HG02884 (cell line): Measurements from ENCODE around the gene KLK4.

Experiments used
- ATAC-seq: cut with Tn5 transposase; IDR thresholded peaks from one replicate; pipeline ENCODE4 v1.9.1; 2021; ENCODE audit warnings: mild to moderate bottlenecking, moderate library complexity; ENCODE audit not compliant: unreplicated experiment

The KLK4 gene

DNA sequence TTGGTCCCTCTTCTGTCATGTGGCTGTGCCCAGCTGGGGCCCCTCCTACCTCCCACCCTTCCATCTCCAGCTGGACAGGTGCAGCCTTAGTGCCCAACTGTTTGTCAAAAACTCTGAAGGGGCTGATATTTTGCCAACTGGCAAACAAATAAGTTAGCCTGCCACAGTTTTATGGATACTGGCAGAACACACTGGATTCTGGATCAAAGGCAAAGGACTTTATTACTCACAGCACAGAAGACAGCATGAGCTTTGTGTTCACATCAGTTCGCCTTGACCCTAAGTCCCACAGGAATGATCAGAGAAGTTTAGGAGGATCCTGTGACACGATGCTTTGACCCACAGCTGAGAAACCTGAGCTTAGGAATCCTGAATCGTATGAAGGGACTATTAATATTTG lies 21.6 kb downstream of the KLK4 start:
- no peak for ATAC-seq

DNA sequence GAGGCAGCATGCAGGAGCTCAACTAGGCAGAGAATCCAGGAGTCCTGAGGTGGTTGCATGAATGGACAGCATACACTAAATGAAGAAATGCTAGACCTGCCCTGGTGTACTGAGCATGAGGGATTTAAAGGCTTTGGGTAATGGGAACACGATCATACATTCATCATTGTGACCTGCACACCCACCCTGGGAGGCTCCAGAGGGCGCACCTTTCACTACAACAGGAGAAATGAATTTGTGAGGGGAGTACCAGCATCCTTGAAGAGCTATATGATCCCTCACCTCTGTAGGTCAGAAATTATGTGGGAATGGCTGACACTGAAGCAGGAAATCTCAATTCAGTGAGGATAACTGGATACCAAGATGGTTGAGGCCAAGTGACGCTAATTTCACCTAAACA lies 29.0 kb downstream of the KLK4 start:
- no peak for ATAC-seq

DNA sequence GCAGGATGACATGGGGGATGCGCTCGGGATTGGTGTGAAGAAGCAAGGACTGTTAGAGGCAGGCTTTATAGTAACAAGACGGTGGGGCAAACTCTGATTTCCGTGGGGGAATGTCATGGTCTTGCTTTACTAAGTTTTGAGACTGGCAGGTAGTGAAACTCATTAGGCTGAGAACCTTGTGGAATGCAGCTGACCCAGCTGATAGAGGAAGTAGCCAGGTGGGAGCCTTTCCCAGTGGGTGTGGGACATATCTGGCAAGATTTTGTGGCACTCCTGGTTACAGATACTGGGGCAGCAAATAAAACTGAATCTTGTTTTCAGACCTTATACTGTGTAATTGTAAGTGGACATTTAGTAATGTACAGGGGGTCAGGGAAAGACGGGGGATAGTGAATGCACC lies 31.0 kb downstream of the KLK4 start:
- no peak for ATAC-seq

DNA sequence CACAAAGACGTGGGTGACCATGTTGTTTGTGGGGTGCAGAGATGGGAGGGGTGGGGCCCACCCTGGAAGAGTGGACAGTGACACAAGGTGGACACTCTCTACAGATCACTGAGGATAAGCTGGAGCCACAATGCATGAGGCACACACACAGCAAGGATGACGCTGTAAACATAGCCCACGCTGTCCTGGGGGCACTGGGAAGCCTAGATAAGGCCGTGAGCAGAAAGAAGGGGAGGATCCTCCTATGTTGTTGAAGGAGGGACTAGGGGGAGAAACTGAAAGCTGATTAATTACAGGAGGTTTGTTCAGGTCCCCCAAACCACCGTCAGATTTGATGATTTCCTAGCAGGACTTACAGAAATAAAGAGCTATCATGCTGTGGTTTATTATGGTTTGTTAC lies 32.3 kb downstream of the KLK4 start:
- ATAC-seq = no peak

DNA sequence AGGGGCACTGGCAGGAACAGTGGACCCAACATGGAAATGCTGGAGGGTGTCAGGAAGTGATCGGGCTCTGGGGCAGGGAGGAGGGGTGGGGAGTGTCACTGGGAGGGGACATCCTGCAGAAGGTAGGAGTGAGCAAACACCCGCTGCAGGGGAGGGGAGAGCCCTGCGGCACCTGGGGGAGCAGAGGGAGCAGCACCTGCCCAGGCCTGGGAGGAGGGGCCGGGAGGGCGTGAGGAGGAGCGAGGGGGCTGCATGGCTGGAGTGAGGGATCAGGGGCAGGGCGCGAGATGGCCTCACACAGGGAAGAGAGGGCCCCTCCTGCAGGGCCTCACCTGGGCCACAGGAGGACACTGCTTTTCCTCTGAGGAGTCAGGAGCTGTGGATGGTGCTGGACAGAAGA lies 33.9 kb downstream of the KLK4 start:
- no peak for ATAC-seq

DNA sequence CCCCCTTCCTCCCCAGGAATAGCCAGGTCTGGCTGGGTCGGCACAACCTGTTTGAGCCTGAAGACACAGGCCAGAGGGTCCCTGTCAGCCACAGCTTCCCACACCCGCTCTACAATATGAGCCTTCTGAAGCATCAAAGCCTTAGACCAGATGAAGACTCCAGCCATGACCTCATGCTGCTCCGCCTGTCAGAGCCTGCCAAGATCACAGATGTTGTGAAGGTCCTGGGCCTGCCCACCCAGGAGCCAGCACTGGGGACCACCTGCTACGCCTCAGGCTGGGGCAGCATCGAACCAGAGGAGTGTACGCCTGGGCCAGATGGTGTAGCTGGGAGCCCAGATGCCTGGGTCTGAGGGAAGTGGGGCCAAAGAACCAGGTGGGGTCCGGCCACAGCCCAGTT lies 34.7 kb downstream of the KLK4 start:
- no peak for ATAC-seq

GRCh38 chr19:50875795-50876422 lies 35.3 kb downstream of the KLK4 start:
- ATAC-seq = no peak

DNA sequence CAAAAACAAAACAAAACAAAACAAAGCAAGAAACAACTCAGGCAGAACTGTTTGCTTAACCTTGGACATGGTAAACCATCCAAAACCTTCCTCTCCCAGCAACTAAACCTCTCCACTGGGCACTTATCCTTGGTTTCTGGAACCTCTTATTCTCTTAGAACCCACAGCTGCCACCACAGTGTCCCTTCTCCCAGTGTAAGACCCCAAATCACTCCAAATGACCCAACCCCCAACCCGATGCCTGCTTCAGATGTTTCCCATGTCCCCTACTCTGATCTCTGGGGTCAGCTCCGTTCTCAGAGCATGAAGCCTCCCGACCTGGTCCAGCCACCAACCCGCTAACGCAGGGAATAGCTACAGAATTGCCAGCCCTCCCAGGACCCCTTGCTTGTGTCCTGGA lies 37.0 kb downstream of the KLK4 start:
- no peak for ATAC-seq

- no peak for ATAC-seq
These were observed 38.1 kb downstream of the KLK4 start, which contains the start of gene KLK2 for GRCh38 chr19:50873056-50873455. TSS of gene KLK2 (plus strand) at chr19:50873439. CDS start at chr19:50873474, 35 bp downstream.

DNA sequence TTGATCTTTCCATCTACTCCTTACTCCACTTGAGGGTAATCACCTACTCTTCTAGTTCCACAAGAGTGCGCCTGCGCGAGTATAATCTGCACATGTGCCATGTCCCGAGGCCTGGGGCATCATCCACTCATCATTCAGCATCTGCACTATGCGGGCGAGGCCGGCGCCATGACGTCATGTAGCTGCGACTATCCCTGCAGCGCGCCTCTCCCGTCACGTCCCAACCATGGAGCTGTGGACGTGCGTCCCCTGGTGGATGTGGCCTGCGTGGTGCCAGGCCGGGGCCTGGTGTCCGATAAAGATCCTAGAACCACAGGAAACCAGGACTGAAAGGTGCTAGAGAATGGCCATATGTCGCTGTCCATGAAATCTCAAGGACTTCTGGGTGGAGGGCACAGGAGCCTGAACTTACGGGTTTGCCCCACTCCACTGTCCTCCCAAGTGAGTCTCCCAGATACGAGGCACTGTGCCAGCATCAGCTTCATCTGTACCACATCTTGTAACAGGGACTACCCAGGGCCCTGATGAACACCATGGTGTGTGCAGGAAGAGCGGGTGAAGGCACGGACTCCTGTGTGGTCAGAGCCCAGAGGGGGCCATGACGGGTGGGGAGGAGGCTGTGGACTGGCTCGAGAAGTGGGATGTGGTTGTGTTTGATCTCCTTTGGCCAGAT lies 40.6 kb downstream of the KLK4 start:
- no peak for ATAC-seq

DNA sequence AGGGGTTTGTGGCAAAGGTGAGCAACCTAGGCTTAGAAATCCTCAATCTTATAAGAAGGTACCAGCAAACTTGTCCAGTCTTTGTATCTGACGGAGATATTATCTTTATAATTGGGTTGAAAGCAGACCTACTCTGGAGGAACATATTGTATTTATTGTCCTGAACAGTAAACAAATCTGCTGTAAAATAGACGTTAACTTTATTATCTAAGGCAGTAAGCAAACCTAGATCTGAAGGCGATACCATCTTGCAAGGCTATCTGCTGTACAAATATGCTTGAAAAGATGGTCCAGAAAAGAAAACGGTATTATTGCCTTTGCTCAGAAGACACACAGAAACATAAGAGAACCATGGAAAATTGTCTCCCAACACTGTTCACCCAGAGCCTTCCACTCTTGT lies 41.7 kb downstream of the KLK4 start:
- ATAC-seq = no peak

DNA sequence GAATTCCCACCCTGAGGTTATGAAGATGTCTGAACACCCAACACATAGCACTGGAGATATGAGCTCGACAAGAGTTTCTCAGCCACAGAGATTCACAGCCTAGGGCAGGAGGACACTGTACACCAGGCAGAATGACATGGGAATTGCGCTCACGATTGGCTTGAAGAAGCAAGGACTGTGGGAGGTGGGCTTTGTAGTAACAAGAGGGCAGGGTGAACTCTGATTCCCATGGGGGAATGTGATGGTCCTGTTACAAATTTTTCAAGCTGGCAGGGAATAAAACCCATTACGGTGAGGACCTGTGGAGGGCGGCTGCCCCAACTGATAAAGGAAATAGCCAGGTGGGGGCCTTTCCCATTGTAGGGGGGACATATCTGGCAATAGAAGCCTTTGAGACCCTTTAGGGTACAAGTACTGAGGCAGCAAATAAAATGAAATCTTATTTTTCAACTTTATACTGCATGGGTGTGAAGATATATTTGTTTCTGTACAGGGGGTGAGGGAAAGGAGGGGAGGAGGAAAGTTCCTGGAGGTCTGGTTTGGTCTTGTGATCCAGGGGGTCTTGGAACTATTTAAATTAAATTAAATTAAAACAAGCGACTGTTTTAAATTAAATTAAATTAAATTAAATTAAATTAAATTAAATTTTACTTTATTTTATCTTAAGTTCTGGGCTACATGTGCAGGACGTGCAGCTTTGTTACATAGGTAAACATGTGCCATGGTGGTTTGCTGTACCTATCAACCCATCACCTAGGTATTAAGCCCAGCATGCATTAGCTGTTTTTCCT lies 49.5 kb downstream of the KLK4 start:
- no peak for ATAC-seq

DNA sequence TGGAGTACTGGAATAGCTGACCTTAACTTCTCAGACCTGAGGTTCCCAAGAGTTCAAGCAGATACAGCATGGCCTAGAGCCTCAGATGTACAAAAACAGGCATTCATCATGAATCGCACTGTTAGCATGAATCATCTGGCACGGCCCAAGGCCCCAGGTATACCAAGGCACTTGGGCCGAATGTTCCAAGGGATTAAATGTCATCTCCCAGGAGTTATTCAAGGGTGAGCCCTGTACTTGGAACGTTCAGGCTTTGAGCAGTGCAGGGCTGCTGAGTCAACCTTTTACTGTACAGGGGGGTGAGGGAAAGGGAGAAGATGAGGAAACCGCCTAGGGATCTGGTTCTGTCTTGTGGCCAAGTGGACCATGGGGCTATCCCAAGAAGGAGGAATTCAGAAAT lies 50.2 kb downstream of the KLK4 start:
- no peak for ATAC-seq

- ATAC-seq = no peak
These were observed 51.3 kb downstream of the KLK4 start for GRCh38 chr19:50859849-50860248.

DNA sequence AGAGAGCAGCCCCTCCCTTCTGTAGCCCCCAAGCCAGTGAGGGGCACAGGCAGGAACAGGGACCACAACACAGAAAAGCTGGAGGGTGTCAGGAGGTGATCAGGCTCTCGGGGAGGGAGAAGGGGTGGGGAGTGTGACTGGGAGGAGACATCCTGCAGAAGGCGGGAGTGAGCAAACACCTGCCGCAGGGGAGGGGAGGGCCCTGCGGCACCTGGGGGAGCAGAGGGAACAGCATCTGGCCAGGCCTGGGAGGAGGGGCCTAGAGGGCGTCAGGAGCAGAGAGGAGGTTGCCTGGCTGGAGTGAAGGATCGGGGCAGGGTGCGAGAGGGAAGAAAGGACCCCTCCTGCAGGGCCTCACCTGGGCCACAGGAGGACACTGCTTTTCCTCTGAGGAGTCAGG lies 52.3 kb downstream of the KLK4 start:
- no peak for ATAC-seq

DNA sequence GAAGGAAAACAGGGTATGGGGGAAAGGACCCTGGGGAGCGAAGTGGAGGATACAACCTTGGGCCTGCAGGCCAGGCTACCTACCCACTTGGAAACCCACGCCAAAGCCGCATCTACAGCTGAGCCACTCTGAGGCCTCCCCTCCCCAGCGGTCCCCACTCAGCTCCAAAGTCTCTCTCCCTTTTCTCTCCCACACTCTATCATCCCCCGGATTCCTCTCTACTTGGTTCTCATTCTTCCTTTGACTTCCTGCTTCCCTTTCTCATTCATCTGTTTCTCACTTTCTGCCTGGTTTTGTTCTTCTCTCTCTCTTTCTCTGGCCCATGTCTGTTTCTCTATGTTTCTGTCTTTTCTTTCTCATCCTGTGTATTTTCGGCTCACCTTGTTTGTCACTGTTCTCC lies 53.8 kb downstream of the KLK4 start:
- ATAC-seq = no peak
